Stimulated activated CD4-positive, alpha-beta T cell treated with anti-CD3 and anti-CD28 coated beads, Interleukin-15, amount 100 ng/mL, for 24 hours (primary cell): ENCODE measurements around the gene PRSS1.
"Not testable (repeated sequence)": the region's sequence is repeated elsewhere in the genome, so short reads cannot be mapped to it uniquely, and the experiment has no call there.

Experiments used
- DNase-seq: peaks from one replicate; pipeline ENCODE4 v3.0.0-alpha.2; 2020

Gene PRSS1

GRCh38 chr7:142749218-142749993 is at the start of gene PRSS1:
Gene PRSS1, plus strand, starts transcription at chr7:142749472. Its CDS starts 13 bp downstream, at chr7:142749485.
- no peak for DNase-seq

- DNase-seq = not testable (repeated sequence)
These were observed 48.3 kb upstream of the PRSS1 start for GRCh38 chr7:142700935-142701334.

GRCh38 chr7:142703655-142704305 is 45.5 kb upstream of the PRSS1 start:
- no peak for DNase-seq

GRCh38 chr7:142708726-142709125 is 40.5 kb upstream of the PRSS1 start:
- not testable (repeated sequence) for DNase-seq

GRCh38 chr7:142709921-142710320 is 39.4 kb upstream of the PRSS1 start:
- DNase-seq = peak; percentile 8

- peak; percentile 17 for DNase-seq
These were observed 38.1 kb upstream of the PRSS1 start for GRCh38 chr7:142711196-142711595.

GRCh38 chr7:142711746-142712616 is 37.3 kb upstream of the PRSS1 start:
- DNase-seq = peak; percentile 32

- DNase-seq = no peak
These were observed 36.7 kb upstream of the PRSS1 start for GRCh38 chr7:142712617-142712957.

- DNase-seq = peak; percentile 19
These were observed 34.9 kb upstream of the PRSS1 start for GRCh38 chr7:142714375-142714774.

- no peak for DNase-seq
These were observed 32.7 kb upstream of the PRSS1 start for GRCh38 chr7:142716596-142716995.

GRCh38 chr7:142717453-142717852 is 31.8 kb upstream of the PRSS1 start:
- peak; percentile 7 for DNase-seq

- no peak for DNase-seq
These were observed 31.0 kb upstream of the PRSS1 start for GRCh38 chr7:142718313-142718712.

GRCh38 chr7:142720172-142720773 is 29.0 kb upstream of the PRSS1 start:
- DNase-seq = no peak

- no peak for DNase-seq
These were observed 28.3 kb upstream of the PRSS1 start for GRCh38 chr7:142720986-142721385.

GRCh38 chr7:142722248-142722794 is 27.0 kb upstream of the PRSS1 start:
- no peak for DNase-seq

GRCh38 chr7:142733271-142733670 is 16.0 kb upstream of the PRSS1 start:
- DNase-seq = no peak

GRCh38 chr7:142739923-142740492 is 9.3 kb upstream of the PRSS1 start:
- peak; percentile 5 for DNase-seq

- no peak for DNase-seq
These were observed 8.5 kb upstream of the PRSS1 start for GRCh38 chr7:142740786-142741185.

GRCh38 chr7:142741932-142742331 is 7.3 kb upstream of the PRSS1 start:
- not testable (repeated sequence) for DNase-seq

GRCh38 chr7:142745091-142745635 is 4.1 kb upstream of the PRSS1 start:
- DNase-seq = no peak

- DNase-seq = no peak
These were observed 3.5 kb upstream of the PRSS1 start for GRCh38 chr7:142745745-142746144.

- DNase-seq = no peak
These were observed 3.0 kb upstream of the PRSS1 start for GRCh38 chr7:142746264-142746663.
